ENCODE results near the gene PTGDS.

GRCh38 chr9:136968333-136969127 is 8.8 kb upstream of the PTGDS start:
- TF ChIP-seq CTCF (IDR thresholded peaks at IDR 0.05) (no peak), POLR2A (IDR thresholded peaks at IDR 0.05; ENCODE audit: low read depth) (no peak), POLR2AphosphoS5 (IDR thresholded peaks at IDR 0.05) (no peak)

Data from esophagus muscularis mucosa (tissue), 3 donors.